CD4-positive, alpha-beta memory T cell (primary cell): Measurements from ENCODE around the gene NDST1. TPM values are rescaled to one million over a fixed set of nuclear protein-coding genes. Genes with fewer than 3 reads are reported as not detected.

Experiments
- CTCF ChIA-PET: fragments of 350-600 bp; sonication (Branson Sonifier 250); formaldehyde crosslinking; loops from one replicate; lab custom pipeline; 2021; ENCODE audit warnings: inconsistent platforms; ENCODE audit not compliant: partially characterized antibody; lab: Charles Lee
- POLR2A ChIA-PET: fragments of 350-600 bp; sonication (Branson Sonifier 250); formaldehyde crosslinking; loops from one replicate; lab custom pipeline; 2021; ENCODE audit not compliant: partially characterized antibody; lab: Charles Lee
- DNase-seq, 5 donors: peaks; one replicate each; pipeline versions ENCODE4 v3.0.0 to v3.0.0-alpha.2; 2020 to 2022; ENCODE audit warnings: mixed read lengths in 1 of 5
- H3K27ac ChIP-seq: one replicate; pipeline ENCODE4 v1.7.0; 2013; ENCODE audit warnings: low read depth, low read length
- H3K27me3 ChIP-seq: 2 replicates; pipeline ENCODE4 v1.7.0; 2013; ENCODE audit warnings: mild to moderate bottlenecking, low read length, moderate library complexity; ENCODE audit not compliant: insufficient read depth
- H3K36me3 ChIP-seq: 2 replicates; pipeline ENCODE4 v1.7.0; 2013; ENCODE audit warnings: mild to moderate bottlenecking, low read length, moderate library complexity; ENCODE audit not compliant: insufficient read depth
- H3K4me1 ChIP-seq: 2 replicates; pipeline ENCODE4 v1.7.0; 2013; ENCODE audit warnings: mild to moderate bottlenecking, low read length, moderate library complexity; ENCODE audit not compliant: insufficient read depth
- H3K4me3 ChIP-seq, 2 donors: one replicate each; pipeline ENCODE4 v1.7.0; 2013; ENCODE audit warnings: low read length in 2 of 2, mild to moderate bottlenecking in 1 of 2
- H3K9me3 ChIP-seq, 2 donors: one replicate each; pipeline ENCODE4 v1.7.0; 2013; ENCODE audit warnings: low read length in 2 of 2, control low read depth in 1 of 2; ENCODE audit not compliant: control insufficient read depth in 1 of 2
- H3K27ac Mint-ChIP-seq, 7 donors: one replicate each; pipeline ENCODE4 v1.8.0; 2020 to 2021; ENCODE audit warnings: mixed read lengths in 7 of 7, mild to moderate bottlenecking in 6 of 7, inconsistent platforms in 3 of 7, moderate library complexity in 3 of 7
- H3K27me3 Mint-ChIP-seq, 2 donors: one replicate each; pipeline ENCODE4 v1.8.0; 2020 to 2021; ENCODE audit warnings: mixed read lengths in 2 of 2
- H3K36me3 Mint-ChIP-seq, 2 donors: one replicate each; pipeline ENCODE4 v1.8.0; 2020 to 2021; ENCODE audit warnings: mixed read lengths in 2 of 2, inconsistent platforms in 1 of 2, mild to moderate bottlenecking in 1 of 2
- H3K4me1 Mint-ChIP-seq, 4 donors: one replicate each; pipeline ENCODE4 v1.8.0; 2020 to 2021; ENCODE audit warnings: mixed read lengths in 4 of 4, mild to moderate bottlenecking in 1 of 4
- H3K4me3 Mint-ChIP-seq, 8 donors: one replicate each; pipeline ENCODE4 v1.8.0; 2020 to 2021; ENCODE audit warnings: mixed read lengths in 8 of 8, mild to moderate bottlenecking in 7 of 8, moderate library complexity in 6 of 8, inconsistent platforms in 3 of 8
- H3K9me3 Mint-ChIP-seq, 8 donors: one replicate each; pipeline ENCODE4 v1.8.0; 2020 to 2021; ENCODE audit warnings: mixed read lengths in 8 of 8, mild to moderate bottlenecking in 5 of 8, inconsistent platforms in 3 of 8, moderate library complexity in 1 of 8
- intact Hi-C: fragments of 100-400 bp; cut with micrococcal nuclease; formaldehyde crosslinking; loops from one replicate; pipeline ENCODE4 v1.15.1; 2023
- polyA plus RNA-seq, 2 donors: library from polyadenylated mRNA; unstranded; fragments of 300-500 nt; fragmentation: Illumina TruSeq; gene quantifications; one replicate each; pipeline ENCODE4 v1.2.3, GENCODE V29; 2021
- total RNA-seq, 2 experiments: library from RNA; stranded (reverse); gene quantifications; one replicate each; pipeline ENCODE4 v1.2.3, GENCODE V29; 2021

The NDST1 gene
- total and polyA plus RNA-seq, 4 experiments from 2014 or later, result 0.29 to 0.64 (median 0.35) TPM; not detected in 1

DNA sequence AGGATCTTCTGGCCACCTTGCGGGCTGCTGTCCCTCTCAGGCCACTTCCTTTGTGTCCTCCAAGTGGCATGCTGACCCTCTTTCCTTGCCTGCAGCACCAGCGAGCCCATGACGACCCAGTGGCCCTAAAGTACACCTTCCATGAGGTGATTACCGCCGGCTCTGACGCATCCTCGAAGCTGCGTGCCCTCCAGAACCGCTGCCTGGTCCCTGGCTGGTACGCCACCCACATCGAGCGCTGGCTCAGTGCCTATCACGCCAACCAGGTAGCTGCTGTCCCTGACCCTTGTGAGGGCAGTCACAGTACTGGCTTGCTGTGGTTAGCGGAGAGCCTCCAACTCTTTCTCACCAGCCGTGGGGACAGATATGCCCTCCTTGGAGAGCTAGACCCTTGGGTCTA is 40.2 kb downstream of the NDST1 start:
- H3K27me3 Mint-ChIP-seq, result peaks cover 0 to 2% of the 10 kb centered on the region in 2 donors
- no peaks in the 10 kb centered on the region for H3K4me1 Mint-ChIP-seq
- POLR2A ChIA-PET, result no interaction called here
- Histone ChIP-seq H3K4me1 (no peaks in the 10 kb centered on the region), H3K27me3 (no peaks in the 10 kb centered on the region), H3K9me3 (no peaks in the 10 kb centered on the region), H3K36me3 (no peaks in the 10 kb centered on the region), H3K27ac (no peak overlapping the region), H3K4me3 (no peak overlapping the region)
- H3K9me3 Mint-ChIP-seq, result no peaks in the 10 kb centered on the region
- CTCF ChIA-PET, result interaction anchor here (1.0 to 3.4 kb wide), 3 partner anchors 9 to 13 kb away, joined by 3 to 16 read pairs (median 5); no protein-coding TSS in a partner anchor
- intact Hi-C loops, result no loop called here
- H3K4me3 Mint-ChIP-seq, result no peak overlapping the region
- H3K27ac Mint-ChIP-seq, result no peak overlapping the region
- H3K36me3 Mint-ChIP-seq, result no peaks in the 10 kb centered on the region
- DNase-seq, result no peak

DNA sequence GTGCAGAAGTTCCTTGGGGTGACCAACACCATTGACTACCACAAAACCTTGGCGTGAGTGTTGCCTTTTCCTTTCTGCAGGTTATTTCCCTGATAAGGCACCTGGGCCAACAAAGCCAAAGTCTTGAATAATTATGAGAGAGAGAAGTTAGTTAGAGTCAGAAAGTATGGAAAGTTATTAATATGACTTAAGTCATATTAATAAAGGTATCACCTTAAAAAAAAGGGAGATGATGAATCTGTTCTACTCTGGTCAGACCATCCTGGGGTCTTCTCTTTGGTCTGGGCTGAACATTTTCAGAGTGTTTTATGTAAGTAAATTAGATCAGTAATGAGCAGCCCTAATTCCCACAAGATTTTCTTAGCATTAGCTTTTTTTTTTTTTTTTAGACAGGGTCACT is 41.8 kb downstream of the NDST1 start:
- Histone ChIP-seq H3K4me3 (no peak overlapping the region), H3K36me3 (no peaks in the 10 kb centered on the region), H3K27me3 (no peaks in the 10 kb centered on the region), H3K9me3 (no peaks in the 10 kb centered on the region), H3K4me1 (no peaks in the 10 kb centered on the region), H3K27ac (no peak overlapping the region)
- H3K27ac Mint-ChIP-seq, result no peak overlapping the region
- peaks cover 0 to 2% of the 10 kb centered on the region in 2 donors for H3K27me3 Mint-ChIP-seq
- H3K36me3 Mint-ChIP-seq, result no peaks in the 10 kb centered on the region
- DNase-seq, result no peak
- ChIA-PET POLR2A (no interaction called here), CTCF (interaction anchor here (3.4 kb wide), 1 partner anchor 11 kb away, joined by 16 read pairs; no protein-coding TSS in a partner anchor)
- no peaks in the 10 kb centered on the region for H3K9me3 Mint-ChIP-seq
- H3K4me1 Mint-ChIP-seq, result no peaks in the 10 kb centered on the region
- intact Hi-C loops, result no loop called here
- no peak overlapping the region for H3K4me3 Mint-ChIP-seq

DNA sequence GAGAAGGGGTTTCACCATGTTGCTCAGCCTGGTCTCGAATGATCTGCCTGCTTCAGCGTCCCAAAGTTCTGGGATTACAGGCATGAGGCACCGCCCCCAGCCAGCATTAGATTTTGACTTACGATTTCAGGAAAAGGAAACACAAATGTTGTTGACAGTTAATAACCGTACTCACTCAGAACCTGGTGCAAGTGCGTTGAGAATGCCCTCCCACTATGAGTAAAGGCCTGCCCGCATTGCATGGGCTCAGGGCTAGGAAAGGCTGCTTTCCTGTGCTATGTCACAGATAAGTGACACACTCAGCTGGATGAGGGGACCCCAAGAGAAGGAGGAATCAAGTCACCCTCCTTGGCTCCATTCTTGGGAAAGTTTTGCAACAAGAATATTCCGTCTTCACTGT is 42.4 kb downstream of the NDST1 start:
- CTCF ChIA-PET, result interaction anchor here (3.4 kb wide), 1 partner anchor 11 kb away, joined by 16 read pairs; no protein-coding TSS in a partner anchor
- H3K27ac Mint-ChIP-seq, result no peak overlapping the region
- no peaks in the 10 kb centered on the region for H3K36me3 ChIP-seq
- H3K27me3 Mint-ChIP-seq, result peaks cover 0 to 2% of the 10 kb centered on the region in 2 donors
- no peaks in the 10 kb centered on the region for H3K36me3 Mint-ChIP-seq
- H3K27ac ChIP-seq, result no peak overlapping the region
- H3K27me3 ChIP-seq, result no peaks in the 10 kb centered on the region
- H3K4me3 Mint-ChIP-seq, result no peak overlapping the region
- POLR2A ChIA-PET, result no interaction called here
- DNase-seq, result no peak
- H3K4me1 Mint-ChIP-seq, result no peaks in the 10 kb centered on the region
- intact Hi-C loops, result no loop called here
- H3K9me3 ChIP-seq, result no peaks in the 10 kb centered on the region
- H3K9me3 Mint-ChIP-seq, result no peaks in the 10 kb centered on the region
- H3K4me3 ChIP-seq, result no peak overlapping the region
- H3K4me1 ChIP-seq, result no peaks in the 10 kb centered on the region

DNA sequence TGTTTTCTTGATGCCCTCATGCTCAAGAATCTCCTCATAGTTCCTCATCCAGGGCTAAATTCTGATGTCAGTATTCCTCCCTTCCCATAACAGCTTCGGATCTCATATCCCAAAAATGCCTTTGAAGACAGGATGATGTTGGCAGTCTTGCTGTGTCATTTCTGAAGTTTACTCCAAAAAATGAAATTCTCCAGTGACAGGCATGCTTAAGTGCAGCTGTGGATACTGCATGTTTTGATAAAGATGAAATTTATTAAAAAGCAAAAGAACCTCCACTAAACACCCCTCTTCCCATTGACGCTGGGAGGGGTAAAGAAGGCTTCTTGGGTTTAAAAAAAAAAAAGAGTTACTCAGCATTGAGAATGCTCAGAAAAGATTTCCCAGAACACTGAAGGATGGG is 43.1 kb downstream of the NDST1 start:
- H3K27ac ChIP-seq, result no peak overlapping the region
- DNase-seq, result no peak
- no peaks in the 10 kb centered on the region for H3K4me1 Mint-ChIP-seq
- no peaks in the 10 kb centered on the region for H3K27me3 ChIP-seq
- intact Hi-C loops, result no loop called here
- H3K36me3 ChIP-seq, result no peaks in the 10 kb centered on the region
- H3K36me3 Mint-ChIP-seq, result no peaks in the 10 kb centered on the region
- H3K9me3 ChIP-seq, result no peaks in the 10 kb centered on the region
- no peak overlapping the region for H3K4me3 Mint-ChIP-seq
- no peaks in the 10 kb centered on the region for H3K4me1 ChIP-seq
- no peak overlapping the region for H3K4me3 ChIP-seq
- H3K27me3 Mint-ChIP-seq, result peaks cover 0 to 2% of the 10 kb centered on the region in 2 donors
- ChIA-PET POLR2A (no interaction called here), CTCF (interaction anchor here (3.4 kb wide), 1 partner anchor 10 kb away, joined by 16 read pairs; no protein-coding TSS in a partner anchor)
- no peak overlapping the region for H3K27ac Mint-ChIP-seq
- H3K9me3 Mint-ChIP-seq, result no peaks in the 10 kb centered on the region

DNA sequence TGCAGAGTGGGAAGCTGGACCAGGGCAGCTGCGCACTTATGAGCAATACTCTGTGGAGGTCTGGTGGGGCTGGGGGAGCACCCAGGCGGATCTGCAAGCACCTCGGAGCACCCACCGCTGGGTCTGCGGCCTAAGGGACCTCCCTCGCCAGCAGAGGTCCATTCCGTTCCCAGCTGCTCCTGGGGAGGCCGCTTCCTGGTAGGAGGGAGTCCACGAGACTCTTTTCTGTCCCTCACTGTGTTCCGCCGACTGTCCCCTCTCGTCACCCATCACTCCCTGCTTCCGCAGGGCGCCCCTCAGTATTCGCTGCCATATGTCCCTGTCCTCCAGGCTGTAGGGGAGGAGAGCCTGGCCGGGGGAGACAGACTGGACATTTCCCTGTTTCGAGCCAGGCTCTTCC is 45.5 kb downstream of the NDST1 start:
- Mint-ChIP-seq H3K36me3 (no peaks in the 10 kb centered on the region), H3K27ac (no peak overlapping the region), H3K9me3 (no peaks in the 10 kb centered on the region), H3K4me3 (no peak overlapping the region), H3K4me1 (no peaks in the 10 kb centered on the region), H3K27me3 (no peaks in the 10 kb centered on the region)
- Histone ChIP-seq H3K4me1 (no peaks in the 10 kb centered on the region), H3K36me3 (no peaks in the 10 kb centered on the region), H3K27ac (no peak overlapping the region), H3K27me3 (no peaks in the 10 kb centered on the region), H3K4me3 (no peak overlapping the region), H3K9me3 (no peaks in the 10 kb centered on the region)
- no peak for DNase-seq
- ChIA-PET POLR2A (no interaction called here), CTCF (interaction anchor here (1.0 to 1.7 kb wide), 2 partner anchors 10 to 294 kb away, joined by 3 to 5 read pairs; no protein-coding TSS in a partner anchor)
- intact Hi-C loops, result no loop called here

DNA sequence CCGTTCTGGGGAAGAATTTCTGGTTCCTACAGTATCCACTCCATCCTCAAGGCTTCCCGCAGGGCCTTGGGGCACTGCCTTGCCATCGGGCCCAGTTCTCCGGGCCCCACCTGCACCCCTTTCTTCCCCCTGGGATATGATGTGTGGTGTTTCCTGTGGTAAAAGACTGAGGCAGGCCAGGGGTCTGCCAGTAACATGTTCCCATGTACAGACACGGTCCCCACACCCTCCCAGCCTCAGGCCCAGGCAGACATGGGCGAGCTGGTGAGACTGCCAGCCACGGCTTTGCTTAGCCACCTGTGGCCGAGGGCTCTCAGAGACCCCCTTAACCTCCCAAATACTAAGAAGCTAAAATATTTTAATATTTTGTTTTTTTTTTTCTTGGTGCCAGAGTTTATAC is 46.0 kb downstream of the NDST1 start:
- DNase-seq, result no peak
- no peaks in the 10 kb centered on the region for H3K9me3 ChIP-seq
- no peaks in the 10 kb centered on the region for H3K36me3 ChIP-seq
- no peak overlapping the region for H3K27ac ChIP-seq
- no peaks in the 10 kb centered on the region for H3K27me3 ChIP-seq
- Mint-ChIP-seq H3K4me1 (no peaks in the 10 kb centered on the region), H3K9me3 (no peaks in the 10 kb centered on the region), H3K27ac (no peak overlapping the region), H3K4me3 (no peak overlapping the region), H3K36me3 (no peaks in the 10 kb centered on the region), H3K27me3 (no peaks in the 10 kb centered on the region)
- POLR2A ChIA-PET, result no interaction called here
- intact Hi-C loops, result no loop called here
- H3K4me1 ChIP-seq, result no peaks in the 10 kb centered on the region
- no peak overlapping the region for H3K4me3 ChIP-seq
- CTCF ChIA-PET, result interaction anchor here (1.0 to 1.7 kb wide), 3 partner anchors 9 to 294 kb away, joined by 3 to 5 read pairs (median 3); no protein-coding TSS in a partner anchor

DNA sequence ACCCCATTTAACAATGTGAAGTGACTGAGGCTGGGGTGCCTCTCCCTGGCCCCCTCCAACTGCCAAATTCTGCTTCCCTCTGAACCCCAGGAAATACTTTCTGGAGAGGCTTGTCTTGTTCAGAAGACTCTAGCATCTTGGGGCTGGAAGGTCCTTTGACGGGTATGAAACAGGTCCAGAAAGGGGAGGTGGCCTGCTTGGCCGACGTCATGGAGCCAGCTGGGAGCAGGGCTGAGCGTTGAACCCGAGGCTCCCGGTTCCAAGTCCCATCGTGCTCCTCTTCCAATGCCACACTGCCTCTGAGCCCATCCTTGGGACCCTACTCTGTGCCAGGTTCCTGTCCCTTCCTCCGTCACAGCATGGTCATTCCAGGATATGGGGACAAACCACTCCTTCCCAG is 46.9 kb downstream of the NDST1 start:
- ChIA-PET CTCF (interaction anchor here (1.0 to 1.7 kb wide), 2 partner anchors 18 to 293 kb away, joined by 3 to 5 read pairs; no protein-coding TSS in a partner anchor), POLR2A (interaction anchor here (0.5 kb wide), 1 partner anchor 150 kb away, joined by 3 read pairs; no protein-coding TSS in a partner anchor)
- Histone ChIP-seq H3K4me1 (no peaks in the 10 kb centered on the region), H3K27me3 (no peaks in the 10 kb centered on the region), H3K27ac (no peak overlapping the region), H3K36me3 (no peaks in the 10 kb centered on the region), H3K9me3 (no peaks in the 10 kb centered on the region), H3K4me3 (no peak overlapping the region)
- Mint-ChIP-seq H3K4me1 (no peaks in the 10 kb centered on the region), H3K27ac (no peak overlapping the region), H3K27me3 (no peaks in the 10 kb centered on the region), H3K9me3 (no peaks in the 10 kb centered on the region), H3K36me3 (no peaks in the 10 kb centered on the region), H3K4me3 (no peak overlapping the region)
- intact Hi-C loops, result no loop called here
- DNase-seq, result no peak
